HK-2 (cell line): ENCODE results near the gene RNF220.

Source experiments
- DNase-seq: peaks from one replicate; pipeline ENCODE4 v3.0.0-alpha.2; 2018; ENCODE audit not compliant: unreplicated experiment

Gene RNF220

DNA sequence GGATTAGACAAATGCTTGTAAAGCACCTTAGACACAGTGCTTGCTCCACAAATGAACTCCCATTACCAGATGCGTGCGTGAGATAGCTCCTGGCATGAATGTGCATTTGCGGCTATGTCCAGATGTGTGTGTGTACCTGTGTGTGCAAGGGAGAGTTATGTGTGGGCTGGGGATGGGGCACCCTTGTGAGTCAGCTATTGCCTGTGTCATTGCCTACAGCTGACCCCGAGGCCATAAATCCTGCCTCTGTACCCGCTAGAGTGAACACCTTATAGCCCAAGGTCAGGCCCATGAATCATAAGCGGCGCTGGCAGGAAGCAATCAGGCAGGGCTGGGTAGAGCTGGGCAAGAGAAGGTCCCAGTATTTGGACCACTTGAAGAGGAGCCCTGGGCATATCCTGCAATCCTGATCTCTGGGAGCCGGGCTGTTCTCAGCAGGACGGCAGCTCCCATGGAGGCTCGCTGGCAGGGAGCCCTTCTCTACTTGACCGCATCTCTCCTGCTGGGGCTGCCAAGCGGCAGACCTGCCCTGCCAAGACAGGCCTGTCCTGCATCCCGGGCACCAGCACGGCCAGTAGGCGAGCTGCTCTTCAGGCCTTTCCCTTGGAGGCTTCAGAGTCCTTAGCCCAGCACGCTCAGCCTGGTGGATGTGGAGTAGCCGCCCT lies 182.9 kb downstream of the RNF220 start:
- DNase-seq: no peak

DNA sequence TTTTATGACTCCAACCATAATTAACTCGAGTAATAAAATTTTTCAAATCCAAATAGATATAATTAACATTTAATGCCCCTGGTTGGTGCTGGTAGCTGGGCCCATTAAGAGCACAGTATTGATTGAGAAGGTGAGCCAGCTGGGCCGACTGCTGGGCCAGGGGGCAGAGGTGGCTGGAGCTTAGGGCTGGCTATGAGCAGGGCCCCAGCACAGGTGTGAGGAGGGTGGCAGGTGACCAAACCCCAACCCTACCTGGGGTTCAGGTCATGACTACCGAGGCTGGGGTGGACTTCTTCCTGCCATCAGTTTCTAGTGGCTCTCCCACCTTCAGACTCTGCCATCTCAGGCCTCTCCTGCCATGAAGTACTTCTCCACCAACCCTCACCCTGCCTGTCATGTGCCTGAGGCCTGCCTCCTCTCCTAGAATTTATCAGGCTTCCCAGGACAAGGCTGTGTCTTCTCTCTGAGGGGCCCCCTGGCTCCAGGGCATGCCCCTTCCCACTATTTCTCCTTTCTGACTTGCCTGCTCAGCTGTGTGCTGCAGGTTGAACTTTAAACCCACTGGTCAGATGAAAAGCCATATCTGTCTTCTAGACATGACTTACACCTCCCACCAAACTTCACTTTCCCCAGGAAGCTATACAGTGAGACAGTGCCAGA lies 183.6 kb downstream of the RNF220 start:
- no peak for DNase-seq

DNA sequence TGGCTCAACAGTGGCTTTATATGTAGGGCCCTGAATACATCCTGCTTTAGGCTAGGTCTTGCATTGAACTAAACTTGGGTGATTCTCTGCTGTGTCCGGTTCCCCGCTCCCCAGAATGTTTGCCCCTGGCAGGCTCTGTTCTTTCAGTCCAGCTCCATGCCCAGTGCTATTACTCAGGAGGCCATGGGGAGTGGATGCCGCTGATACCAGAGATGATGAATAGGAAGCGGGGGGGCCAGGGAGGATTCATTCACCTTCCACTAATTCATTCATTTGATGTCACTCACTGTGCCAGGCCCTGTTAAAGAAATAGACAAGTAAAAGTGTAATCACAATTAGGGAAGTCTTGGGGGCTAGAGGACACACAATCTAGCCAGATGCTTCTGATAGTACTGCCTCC lies 185.4 kb downstream of the RNF220 start:
- no peak for DNase-seq

DNA sequence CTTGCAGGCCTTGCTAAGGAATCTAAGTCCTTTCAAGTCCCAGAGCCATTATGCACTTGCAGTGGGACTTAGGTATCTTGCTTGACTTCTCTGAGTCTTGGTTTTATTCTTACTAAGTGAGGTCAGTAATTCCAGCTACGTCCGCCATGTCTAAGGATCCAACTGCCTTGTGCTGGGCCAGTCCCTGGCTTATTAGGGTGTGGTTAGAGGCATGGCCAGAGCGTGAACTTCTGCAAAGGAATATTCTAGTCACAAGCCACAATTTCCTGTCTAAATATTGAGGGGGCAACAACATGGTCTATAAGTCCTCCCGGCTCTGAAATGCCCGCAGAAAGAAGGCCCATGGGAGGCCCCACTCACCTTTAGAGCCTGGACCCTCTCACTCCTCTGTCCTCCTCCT lies 186.3 kb downstream of the RNF220 start:
- no peak for DNase-seq

DNA sequence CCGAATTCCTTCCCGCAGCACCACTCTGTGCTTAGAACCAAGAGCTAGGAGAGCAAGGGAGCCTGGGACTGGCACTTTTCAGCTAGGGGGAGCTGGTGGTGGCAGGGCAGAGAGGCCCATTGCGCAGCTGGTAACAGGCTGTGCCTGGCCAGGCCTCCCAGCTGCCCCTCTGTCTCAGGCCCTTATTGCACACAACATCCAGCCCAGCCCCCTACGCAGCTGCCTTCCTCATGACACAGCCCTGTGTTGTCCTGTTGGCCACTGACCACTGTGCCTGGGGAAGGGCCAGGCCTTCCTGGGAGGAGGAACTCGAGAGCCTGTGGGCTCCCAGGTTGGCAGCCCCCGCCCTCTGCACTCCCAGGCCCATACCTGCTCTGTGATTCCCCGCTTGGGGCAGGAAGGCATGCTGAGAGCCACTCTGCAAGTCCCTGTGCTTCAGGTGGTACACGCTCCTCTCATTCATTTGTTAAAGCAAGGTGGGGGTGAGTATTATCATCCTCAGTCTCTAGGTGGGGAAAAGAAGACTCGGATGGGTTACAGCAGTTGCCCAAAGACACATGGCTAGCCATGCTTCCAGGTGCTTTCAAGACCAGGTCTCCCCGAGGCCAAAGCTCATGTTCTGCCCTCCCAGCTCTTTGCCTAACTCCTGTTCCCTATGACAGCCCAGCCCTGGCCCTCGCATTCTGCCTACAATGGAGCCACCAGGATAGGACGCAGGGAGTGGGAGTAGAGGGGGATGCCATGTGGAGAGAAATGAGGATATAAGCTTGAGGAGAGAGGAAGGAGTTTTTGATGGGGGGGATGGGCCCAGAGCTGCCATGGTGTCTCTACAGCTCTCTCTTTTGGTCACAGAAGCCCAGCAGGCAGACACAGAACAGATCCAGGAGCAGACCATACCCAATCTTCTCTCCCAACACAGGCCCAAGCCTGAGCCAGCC lies 187.4 kb downstream of the RNF220 start:
- DNase-seq: no peak

DNA sequence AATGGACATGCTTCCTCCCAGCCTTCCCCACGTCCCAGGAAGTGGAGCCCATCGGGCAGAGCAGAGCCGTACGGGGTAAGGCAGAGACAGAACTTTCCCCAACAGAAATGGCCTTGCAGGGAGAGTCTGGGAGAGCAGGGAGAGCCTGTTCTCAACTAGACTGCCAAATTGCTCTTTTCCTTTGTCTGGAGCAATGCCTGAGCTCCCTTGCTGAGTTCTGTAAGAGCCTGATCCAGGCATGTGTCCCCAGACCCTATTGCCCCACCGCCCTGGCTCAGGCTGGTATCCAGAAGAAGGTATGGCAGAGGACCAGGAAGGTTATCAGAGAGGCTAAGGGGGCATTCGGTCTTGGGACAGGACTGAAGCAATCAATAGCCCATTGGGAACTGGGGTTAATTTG lies 189.3 kb downstream of the RNF220 start:
- no peak for DNase-seq

DNA sequence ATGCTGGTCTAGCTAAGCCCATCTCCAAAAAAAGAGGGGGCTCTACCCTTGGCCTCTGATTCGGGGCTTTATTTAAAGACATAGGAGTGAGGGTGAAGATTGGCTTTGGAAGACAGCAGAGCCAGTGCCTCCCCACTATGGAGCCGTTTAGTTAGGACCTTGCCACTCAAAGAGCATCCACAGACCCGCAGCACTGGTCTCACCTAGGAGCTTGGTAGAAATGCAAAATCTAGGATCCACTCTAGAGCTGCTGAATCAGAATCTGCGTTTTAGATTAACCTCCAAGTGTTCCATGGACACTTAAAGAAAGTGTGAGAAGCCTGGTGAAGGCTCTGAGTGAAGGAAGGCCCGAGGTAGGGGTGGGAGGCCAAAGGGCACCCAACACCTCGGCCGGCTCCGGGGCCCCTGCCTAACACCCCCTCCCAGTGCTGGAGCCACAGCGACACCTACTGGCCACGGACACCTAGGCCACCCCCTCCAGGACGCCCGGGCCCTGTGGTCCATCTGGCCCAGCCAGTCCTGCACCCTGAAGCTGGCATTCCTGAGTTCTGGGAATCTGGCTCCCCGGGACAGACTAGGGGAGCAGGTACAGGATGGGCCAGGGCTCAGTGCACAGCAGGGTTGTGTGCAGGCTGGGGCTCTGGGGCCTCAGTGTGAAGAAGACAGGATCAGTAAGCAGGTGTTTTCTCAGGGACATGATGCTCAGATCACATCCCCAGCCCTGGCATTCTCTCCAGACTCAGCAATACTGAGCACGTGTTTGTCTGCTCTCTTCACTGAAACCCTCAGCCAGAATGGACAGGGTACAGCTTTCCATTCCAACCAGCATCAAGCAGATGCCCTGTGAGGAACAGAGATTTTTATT lies 190.0 kb downstream of the RNF220 start:
- DNase-seq: peak; percentile 73

DNA sequence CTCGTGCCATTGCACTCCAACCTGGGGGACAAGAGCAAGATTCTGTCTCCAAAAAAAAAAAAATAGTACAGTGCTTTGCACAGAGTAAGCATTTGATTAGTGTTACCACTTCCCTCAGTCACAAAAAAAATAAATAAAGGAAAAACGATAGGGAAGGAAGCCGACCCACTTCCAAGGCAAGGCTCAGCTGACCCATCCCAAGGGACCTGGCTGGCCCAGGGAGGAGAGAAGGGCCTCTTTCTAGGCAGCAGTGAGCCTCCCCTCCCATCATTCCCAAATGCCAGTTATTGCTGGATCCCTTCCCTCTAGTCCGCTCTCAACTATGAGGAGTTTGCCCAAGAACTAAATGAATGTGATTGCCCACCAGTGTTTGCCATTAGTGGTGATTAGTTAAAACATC lies 191.5 kb downstream of the RNF220 start:
- DNase-seq: no peak

DNA sequence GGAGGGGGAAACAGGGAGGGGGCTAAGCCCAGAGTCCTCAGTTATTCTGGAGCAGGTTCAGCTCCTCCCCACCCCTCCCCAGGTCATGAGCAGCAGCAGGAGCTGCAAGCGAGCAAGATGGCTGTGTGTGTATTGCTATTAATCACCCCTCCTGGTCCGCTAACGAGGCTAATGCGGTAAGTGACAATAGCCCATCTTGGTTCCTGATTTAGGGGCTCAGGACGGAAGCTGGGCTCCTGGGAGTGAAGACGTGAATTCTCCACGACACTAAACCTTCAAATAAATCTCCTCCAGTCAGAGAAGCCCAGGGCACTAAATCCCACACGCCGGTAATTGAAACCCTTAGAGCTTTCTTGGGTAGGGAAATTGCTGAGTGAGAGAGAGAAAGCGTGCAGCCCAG lies 193.1 kb downstream of the RNF220 start:
- no peak for DNase-seq

DNA sequence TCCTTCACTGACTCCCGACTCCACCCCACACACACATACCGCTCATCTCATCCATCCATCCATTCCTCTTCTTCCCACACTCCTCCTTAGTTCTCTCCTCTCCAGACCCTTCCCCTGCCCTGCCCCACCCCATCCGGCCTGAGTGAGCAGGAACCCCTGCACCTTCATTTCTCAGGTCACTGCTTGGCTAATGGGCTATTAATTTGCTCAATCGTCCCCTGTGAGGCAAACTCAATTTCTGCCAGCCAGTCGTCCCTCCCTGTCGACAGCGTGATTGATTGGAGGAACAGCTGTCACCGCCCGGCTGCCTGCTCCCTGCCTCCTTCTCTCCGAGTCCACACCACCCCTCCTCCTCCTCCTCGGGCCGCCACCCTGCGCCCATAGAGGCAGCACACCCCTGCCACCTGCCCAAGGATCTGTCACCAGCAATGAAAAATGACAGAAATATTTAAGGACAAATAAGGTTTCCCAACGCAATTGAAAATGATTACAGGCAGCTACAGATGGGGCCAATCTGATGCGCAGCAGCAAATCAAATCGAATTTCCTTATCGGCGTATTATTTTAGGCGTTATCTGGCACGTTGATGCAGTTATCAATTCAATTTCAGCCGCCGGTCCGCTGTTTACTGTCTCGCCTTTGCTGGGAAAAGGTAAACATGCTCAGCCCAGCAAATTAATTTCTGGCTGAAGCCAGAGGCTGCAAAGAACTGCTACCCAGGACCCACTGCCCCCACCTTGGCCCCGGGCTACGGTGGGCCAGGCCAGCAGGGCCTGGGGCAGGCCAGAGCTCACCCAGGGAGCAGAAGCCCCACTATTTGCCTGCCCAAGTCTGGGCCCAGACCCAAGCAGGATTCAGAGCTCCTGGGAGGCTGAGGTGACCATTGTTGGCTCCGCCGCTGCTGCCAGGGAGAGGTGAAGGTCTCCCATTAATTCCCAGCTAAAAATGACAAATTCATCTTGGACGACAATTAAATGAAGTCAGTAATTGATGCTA lies 197.9 kb downstream of the RNF220 start:
- DNase-seq: no peak

DNA sequence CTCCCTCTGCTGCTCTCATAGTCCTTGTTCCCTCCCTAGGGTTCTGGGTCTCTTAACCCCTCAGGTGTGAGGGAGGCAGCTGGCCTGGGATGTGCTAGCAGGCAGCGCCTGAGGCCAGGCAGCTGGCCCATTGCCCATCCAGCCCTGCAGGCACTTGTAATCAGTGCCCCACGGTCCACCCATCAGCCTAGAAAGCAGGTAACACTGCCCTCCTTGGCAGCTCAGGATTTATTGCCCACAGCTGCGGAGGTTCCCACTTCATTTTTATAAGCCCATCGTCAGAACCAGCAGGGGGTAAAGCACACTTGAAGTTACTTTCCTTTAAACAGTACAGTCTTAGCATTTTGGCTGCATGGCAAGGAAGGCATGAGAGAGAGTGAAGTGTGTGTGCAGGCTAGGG lies 198.7 kb downstream of the RNF220 start:
- no peak for DNase-seq

DNA sequence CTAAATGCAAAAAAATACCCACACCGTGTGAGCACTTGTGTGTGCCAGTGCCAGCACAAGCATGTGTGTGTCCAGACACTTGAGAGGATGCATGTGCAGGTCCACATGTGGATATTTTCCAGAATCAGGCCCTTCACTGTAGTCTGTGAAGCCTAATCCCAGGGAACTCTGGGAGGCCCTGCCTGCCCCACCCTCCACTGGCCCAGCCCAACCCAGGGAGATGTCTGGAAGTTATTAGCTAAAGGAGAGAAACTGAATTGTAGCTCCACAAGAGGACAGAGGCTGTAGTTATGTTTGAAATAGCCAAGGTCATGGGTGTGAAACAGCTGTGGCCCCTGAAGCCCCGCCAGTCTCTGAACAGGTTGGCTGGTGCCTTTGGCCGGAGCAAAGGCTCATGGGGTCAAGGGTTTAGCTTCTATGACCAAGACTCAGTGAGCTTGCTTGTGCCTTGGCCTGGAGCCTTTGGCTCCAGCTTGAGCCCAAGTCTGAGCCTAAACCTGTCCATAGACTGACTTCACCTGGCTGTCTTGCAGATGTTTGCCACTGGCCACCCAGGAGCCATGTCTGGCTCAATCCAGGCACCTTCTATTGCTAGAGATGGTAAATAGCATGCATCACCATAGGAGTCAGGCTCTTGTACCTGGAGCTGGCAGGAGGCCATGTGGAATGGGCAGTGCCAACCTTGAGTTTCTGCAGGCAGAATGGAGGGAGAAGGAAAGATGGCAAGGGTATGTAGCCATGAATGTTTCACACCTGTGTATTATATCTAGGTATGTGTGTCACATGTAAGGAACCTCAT lies 199.3 kb downstream of the RNF220 start:
- no peak for DNase-seq

DNA sequence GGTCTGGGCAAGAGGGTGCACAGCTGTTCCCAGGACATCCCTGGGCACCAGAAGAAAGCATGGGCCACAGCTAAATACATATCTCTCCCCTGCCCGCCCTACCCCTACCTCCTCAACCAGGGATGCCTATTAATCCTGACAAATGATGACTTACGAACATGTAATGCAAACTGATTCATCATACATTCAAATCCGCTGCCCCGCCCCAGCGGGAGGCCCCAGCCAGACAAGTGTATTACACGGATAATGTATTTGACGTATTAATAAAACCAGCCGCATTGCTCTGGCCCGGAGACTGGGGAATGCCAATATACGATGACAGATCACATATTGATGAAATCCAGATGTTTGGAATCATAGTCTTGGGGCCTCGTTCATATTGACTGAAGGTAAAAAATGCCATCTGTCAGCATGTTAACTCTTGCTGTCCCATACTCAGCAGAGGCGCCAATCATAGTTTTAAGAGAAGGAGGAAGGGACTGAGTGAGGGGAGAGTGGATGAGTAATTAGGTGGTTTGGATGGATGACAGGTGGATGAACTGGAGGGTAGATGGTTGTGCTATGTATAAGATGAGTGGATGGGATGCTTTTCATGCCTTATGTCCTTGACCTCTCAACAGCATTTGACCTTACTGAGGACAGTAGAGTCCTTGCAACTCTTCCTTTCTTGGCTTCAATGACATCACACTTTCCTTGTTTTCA lies 201.0 kb downstream of the RNF220 start:
- no peak for DNase-seq

DNA sequence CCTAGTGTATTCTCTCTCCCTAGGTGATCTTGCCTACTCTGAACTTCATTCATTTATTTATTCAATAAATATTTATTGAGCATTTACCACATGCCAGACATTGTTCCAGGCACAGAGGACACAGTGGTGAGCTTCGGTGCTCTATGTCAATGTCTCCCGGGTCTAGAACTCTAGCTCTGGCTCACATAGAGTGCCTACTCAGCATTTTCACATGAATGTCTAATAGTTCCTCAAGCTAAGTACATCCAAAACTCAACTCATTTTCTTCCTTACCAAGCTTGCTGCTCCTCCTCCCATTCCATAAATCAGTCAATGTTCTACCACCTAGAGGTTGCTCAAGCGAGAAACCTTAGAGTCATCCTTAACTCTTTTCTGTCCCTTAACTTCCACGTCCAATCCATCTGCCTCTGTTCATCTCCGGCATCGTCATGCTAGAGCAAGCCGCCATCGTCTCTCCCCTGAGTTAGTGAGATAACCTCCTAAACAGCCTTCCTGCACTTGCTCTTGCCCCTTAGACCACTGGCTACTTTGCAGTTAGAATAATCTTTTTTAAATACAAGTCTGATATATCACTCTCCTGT lies 201.7 kb downstream of the RNF220 start:
- DNase-seq: no peak

DNA sequence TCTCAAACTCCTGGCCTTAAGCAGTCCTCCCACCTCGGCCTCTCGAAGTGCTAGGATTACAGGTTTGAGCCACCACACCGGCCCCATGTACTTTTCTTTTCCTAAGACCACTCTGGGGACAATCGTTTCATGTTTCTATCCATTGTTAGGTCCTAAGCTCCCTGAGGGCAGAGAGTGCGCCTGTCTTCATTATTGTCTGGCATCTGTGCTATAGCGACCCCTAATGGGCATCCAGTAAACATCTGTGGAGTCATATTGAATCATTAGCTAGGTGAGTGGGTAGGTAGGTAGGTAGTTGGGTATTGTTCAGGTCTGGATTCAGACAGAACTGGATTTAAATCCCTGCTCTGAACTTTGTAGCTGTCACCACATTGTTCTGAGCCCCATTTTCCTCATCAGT lies 203.1 kb downstream of the RNF220 start:
- no peak for DNase-seq

DNA sequence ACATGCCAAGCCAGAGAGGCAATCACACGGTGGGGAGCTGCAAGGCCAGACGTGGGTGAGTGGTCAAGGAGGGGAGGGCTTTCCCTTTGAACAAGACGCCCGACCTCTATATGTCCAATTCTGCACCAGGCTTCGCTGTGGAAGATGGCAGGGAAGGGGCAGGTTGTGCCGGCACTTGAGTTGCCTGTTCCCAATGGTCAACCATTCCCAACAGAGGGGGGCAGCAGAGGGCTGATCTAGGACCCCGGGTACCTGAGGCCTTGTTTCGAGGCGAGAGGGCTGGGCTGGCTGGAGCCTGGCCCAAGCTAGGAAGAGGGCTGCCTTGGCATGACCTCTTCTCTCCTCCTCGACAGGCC lies 204.3 kb downstream of the RNF220 start:
- DNase-seq: peak; percentile 70

DNA sequence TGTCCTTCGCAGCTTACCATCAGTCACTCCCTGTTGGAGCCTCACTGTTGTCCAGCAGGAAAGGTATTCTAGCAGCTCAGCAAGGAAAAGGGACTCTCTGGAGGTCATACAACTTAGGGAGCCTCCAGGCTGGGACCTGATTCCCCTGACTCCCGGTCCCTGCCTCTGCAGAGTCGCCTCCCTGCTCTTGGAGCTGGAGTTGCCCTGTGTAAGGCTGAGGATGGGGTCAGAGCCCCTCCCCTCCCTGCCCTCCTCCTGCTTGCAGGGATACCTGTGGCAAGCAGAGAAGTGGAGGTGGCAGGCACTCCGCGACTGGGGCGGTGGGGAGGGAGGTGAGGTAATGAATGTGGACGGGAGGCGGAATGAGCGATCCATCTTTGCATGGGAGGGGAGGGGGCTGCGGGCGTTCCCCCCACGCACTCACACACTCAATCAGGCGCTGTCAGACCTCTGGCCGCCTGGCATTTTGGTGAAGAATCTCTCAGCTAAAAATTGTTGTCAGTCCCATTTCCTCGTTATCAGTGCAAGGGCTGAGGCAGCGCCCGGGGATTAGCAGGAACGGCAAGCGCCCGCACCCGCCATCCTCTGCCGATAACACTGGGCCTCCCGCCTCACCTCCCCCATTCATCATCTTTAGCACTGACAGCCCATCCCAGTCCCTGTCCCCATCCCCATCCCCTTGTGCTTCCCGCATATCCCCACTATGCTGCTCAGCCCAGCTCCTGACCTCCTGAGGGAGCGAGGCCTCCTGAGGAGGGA lies 204.9 kb downstream of the RNF220 start:
- no peak for DNase-seq

DNA sequence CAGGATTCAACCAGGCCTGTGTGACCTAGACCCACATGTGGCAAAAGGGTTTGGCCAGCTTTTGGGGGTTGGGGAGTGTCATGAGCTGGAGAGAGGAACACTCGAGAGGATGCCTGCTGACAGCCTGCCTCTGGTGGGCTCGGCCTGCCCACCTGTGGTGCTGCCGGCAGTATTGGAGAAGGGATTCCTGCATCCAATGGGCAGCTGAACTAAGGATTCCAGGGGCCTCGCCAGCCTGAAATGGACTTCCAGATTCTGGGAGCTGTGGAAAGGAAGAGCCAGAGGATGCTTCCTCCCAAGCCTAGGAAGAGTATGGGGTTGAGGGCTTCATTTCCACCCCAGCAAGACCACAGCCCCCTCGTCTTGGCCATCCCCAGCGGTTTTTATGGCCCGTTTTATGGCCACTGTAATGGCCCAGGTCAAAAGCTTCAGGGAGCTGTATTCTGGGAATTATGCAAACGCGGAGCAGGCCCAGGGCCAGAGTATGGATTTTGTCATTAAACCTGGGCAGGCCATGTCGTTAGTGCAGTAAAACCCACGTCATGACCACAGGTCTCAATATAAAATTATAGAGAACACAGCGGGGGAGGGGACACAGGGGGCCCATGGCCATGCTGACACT lies 205.6 kb downstream of the RNF220 start:
- no peak for DNase-seq
